Ascending aorta (tissue), 2 donors: ENCODE results near the gene PPM1A. TPM values are rescaled to one million over a fixed set of nuclear protein-coding genes. Genes with fewer than 3 reads are reported as not detected.

Source experiments
- DNase-seq, 2 donors: peaks; one replicate each; pipeline ENCODE4 v3.0.0-alpha.2; 2019; ENCODE audit warnings: low spot score in 2 of 2
- H3K27ac ChIP-seq, 2 donors: fragments of 200-600 bp; sonication (generic); one replicate each; pipeline ENCODE4 v1.5.1; 2016 to 2017; ENCODE audit warnings: mild to moderate bottlenecking in 1 of 2
- H3K27me3 ChIP-seq: fragments of 200-600 bp; sonication (generic); one replicate; pipeline ENCODE4 v1.5.1; 2017
- H3K36me3 ChIP-seq, 2 donors: fragments of 200-600 bp; sonication (generic); one replicate each; pipeline ENCODE4 v1.5.1; 2016
- H3K4me1 ChIP-seq, 2 donors: fragments of 200-600 bp; sonication (generic); one replicate each; pipeline ENCODE4 v1.5.1; 2016 to 2017; ENCODE audit warnings: mild to moderate bottlenecking in 1 of 2
- H3K4me3 ChIP-seq, 2 donors: fragments of 200-600 bp; sonication (generic); one replicate each; pipeline ENCODE4 v1.5.1; 2016 to 2017; ENCODE audit warnings: mild to moderate bottlenecking in 1 of 2
- H3K9me3 ChIP-seq, 2 donors: fragments of 200-600 bp; sonication (generic); one replicate each; pipeline ENCODE4 v1.5.1; 2016
- intact Hi-C: fragments of 100-400 bp; cut with DNase I; formaldehyde crosslinking; loops from one replicate; pipeline ENCODE4 v1.15.1; 2023
- total RNA-seq: library from RNA; depleted of rRNA; stranded (reverse); fragments of >200 nt; gene quantifications from one replicate; pipeline ENCODE4 v1.1.0, GENCODE V29; 2016
- TF ChIP-seq, protein P1 (sequence below), 3 experiments: fragments of 200-600 bp in 2 of 3; fragments of 450-650 bp in 1 of 3; sonication (generic) in 2 of 3; IDR thresholded peaks; one replicate each; pipeline ENCODE4 v1.5.1; 2016 to 2019; ENCODE audit warnings: antibody characterized with exemption in 3 of 3, mild to moderate bottlenecking in 1 of 3, moderate library complexity in 1 of 3

PPM1A gene
- total RNA-seq, 1 donor from 2014 or later: 25.0 TPM

DNA sequence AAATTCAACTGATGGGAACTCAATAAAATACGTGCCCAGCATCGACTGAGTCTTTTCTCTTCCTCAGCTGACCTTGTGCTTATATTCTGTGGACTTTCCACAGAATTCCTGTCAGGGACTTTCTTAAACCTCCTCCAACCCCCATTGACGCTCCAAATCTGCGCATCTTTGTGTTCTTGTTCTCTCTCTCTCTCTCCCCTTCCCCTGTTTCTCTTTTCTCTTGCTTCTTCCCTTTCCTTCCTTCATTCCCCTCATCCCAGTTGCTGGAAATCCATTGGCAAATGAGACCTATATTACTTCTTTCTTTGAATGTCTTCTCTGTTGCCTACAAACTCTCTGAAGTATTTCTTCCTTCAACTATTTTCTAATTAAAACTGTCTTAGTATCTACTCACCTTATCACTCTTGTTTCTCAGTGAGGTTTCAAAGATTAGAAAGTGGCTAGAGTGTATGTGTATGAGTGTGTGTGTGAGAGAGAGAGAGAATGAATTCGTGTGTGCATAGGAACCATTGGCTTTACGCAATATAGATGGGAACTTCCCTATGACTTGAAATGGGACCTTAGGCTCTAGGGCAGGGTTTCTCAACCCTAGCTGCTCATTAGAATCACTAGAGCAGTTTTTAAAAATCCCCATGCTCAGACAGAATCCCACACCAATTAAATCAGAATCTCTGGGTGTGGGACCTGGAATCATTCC, 42.0 kb upstream of the PPM1A start:
- no peaks in the 10 kb centered on the region for H3K27me3 ChIP-seq
- TF ChIP-seq, protein P1, sequence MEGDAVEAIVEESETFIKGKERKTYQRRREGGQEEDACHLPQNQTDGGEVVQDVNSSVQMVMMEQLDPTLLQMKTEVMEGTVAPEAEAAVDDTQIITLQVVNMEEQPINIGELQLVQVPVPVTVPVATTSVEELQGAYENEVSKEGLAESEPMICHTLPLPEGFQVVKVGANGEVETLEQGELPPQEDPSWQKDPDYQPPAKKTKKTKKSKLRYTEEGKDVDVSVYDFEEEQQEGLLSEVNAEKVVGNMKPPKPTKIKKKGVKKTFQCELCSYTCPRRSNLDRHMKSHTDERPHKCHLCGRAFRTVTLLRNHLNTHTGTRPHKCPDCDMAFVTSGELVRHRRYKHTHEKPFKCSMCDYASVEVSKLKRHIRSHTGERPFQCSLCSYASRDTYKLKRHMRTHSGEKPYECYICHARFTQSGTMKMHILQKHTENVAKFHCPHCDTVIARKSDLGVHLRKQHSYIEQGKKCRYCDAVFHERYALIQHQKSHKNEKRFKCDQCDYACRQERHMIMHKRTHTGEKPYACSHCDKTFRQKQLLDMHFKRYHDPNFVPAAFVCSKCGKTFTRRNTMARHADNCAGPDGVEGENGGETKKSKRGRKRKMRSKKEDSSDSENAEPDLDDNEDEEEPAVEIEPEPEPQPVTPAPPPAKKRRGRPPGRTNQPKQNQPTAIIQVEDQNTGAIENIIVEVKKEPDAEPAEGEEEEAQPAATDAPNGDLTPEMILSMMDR (IDR thresholded peaks at IDR 0.05): no peak
- H3K4me1 ChIP-seq: no peaks in the 10 kb centered on the region
- no peak overlapping the region for H3K27ac ChIP-seq
- no peaks in the 10 kb centered on the region for H3K36me3 ChIP-seq
- DNase-seq: no peak
- intact Hi-C loops: no loop called here
- H3K9me3 ChIP-seq: no peaks in the 10 kb centered on the region
- no peak overlapping the region for H3K4me3 ChIP-seq

DNA sequence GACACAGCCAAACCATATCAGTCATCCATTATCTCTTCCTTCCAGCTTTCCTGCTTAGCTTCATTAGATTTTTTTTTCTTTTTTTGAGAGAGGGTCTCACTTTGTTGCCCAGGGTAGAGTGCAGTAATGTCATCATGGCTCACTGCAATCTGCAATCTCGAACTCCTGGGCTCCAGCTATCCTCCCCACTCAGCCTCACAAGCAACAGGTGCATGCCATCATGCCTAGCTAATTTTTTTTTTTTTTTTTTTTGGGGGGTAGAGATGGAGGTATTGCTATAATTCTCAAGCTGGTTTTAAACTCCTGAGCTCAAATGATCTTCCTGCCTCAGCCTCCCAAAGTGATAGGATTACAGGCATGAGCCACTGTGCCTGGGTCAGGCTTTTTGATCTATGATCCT, 38.3 kb upstream of the PPM1A start:
- intact Hi-C loops: no loop called here
- no peak overlapping the region for H3K4me3 ChIP-seq
- DNase-seq: no peak
- TF ChIP-seq, protein P1 (IDR thresholded peaks at IDR 0.05): no peak
- H3K4me1 ChIP-seq: no peaks in the 10 kb centered on the region
- no peaks in the 10 kb centered on the region for H3K9me3 ChIP-seq
- no peak overlapping the region for H3K27ac ChIP-seq
- no peaks in the 10 kb centered on the region for H3K36me3 ChIP-seq
- no peaks in the 10 kb centered on the region for H3K27me3 ChIP-seq

DNA sequence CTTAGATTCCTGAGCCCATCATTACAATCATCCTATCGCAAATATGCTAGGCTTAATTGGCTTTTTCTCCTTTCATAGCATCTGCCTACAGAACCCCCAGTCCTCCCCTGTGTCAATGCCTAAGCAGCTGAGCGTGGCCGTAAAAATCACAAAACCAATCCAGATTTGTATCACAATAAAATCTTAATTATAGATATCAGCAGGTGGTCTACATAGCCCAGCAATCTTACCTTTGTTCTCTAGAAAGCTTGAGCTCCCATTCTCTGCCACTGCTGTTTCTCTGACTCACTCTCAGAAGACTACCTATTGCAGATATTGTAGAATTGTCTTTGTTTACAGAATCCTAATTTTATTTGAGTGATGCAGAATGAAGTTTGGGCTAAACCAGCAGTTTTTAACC, 37.9 kb upstream of the PPM1A start:
- Histone ChIP-seq H3K4me3 (no peak overlapping the region), H3K9me3 (no peaks in the 10 kb centered on the region), H3K27me3 (no peaks in the 10 kb centered on the region), H3K27ac (no peak overlapping the region), H3K36me3 (no peaks in the 10 kb centered on the region), H3K4me1 (no peaks in the 10 kb centered on the region)
- intact Hi-C loops: no loop called here
- DNase-seq: no peak
- TF ChIP-seq, protein P1 (IDR thresholded peaks at IDR 0.05): no peak

DNA sequence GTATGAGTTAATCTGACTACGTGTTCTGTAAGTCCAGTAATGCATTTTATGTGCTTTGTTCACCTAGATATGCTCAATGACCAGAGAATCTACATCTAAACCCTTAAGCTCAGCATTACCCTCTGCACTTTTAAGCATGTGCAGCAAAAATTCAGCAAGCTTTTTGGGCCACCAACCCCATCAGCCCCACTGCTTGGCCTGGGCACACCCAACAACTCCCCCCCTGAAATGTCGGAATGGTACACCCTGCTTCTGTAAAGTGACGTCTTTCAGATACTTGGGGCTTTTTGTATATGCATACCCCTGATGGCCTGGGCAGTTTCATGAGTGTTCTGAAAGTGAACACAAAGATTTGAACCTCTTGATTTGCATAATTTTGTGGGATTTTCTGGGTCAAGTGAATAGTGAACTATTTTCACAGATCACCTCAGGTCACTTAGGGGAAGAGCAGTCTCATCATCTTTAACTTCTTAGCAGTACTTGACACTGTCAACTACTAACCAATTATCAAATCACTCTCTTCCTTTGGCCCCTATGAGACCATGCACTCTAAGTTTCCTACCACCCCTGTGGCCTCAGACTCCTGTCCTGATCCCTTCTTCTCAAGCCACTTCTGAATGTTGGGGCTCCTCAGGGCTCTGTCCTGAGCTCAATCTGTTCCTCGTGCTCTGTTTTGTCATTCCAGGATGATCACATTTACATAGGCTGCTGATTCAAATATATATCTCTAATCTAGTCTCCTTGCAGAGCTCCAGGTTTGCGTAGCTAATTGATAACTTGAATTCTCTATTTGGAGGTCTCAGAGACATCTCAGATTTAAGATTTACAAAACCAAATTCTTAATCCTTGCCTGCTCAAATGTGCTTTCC, 36.3 kb upstream of the PPM1A start:
- Histone ChIP-seq H3K4me1 (peaks cover 0 to 3% of the 10 kb centered on the region in 2 donors), H3K36me3 (no peaks in the 10 kb centered on the region), H3K9me3 (no peaks in the 10 kb centered on the region), H3K27me3 (no peaks in the 10 kb centered on the region), H3K4me3 (no peak overlapping the region), H3K27ac (no peak overlapping the region)
- TF ChIP-seq, protein P1 (IDR thresholded peaks at IDR 0.05): no peak
- intact Hi-C loops: no loop called here
- DNase-seq: no peak

DNA sequence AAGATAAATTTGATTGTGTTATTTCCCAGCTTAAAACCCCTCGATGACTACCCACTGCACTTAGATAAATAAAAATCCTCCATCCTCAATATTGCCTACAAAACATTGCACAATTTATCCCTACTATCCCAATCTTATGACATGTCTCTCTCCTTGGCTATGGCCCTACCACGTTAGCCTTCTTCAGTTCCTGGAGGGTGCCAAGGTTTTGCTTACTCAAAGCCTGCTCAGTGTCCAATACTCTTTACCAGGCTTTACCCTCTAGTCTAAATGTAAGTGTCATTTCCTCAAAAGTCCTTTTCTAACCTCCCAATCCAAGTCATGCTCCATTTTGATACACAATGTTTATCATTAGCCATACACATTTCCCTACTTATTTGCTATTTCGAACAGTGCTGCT, 35.0 kb upstream of the PPM1A start:
- DNase-seq: no peak
- H3K27ac ChIP-seq: no peak overlapping the region
- H3K36me3 ChIP-seq: no peaks in the 10 kb centered on the region
- peaks cover 0 to 3% of the 10 kb centered on the region in 2 donors for H3K4me1 ChIP-seq
- no peaks in the 10 kb centered on the region for H3K27me3 ChIP-seq
- intact Hi-C loops: no loop called here
- TF ChIP-seq, protein P1 (IDR thresholded peaks at IDR 0.05): no peak
- H3K9me3 ChIP-seq: no peaks in the 10 kb centered on the region
- no peak overlapping the region for H3K4me3 ChIP-seq
